ENCODE measurements around the gene STXBP5.

DNA sequence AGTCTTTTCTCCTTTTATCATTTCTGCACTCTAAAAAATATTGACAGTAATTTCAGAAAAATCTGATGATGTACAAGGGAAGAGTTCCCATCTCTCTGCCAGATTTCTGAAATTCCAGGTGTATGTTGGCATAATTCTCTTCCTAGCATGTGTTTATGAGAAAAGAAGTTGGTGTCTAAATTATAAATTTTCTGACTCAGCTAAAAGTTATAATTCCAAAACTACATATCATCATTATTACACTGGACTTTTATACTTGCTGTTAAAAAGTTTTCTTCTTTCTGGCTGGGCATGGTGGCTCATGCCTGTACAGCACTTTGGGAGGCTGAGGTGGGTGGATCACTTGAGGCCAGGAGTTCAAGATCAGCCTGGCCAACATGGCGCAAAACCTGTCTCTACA is 168.6 kb downstream of the STXBP5 start:
- TF ChIP-seq, protein P1, sequence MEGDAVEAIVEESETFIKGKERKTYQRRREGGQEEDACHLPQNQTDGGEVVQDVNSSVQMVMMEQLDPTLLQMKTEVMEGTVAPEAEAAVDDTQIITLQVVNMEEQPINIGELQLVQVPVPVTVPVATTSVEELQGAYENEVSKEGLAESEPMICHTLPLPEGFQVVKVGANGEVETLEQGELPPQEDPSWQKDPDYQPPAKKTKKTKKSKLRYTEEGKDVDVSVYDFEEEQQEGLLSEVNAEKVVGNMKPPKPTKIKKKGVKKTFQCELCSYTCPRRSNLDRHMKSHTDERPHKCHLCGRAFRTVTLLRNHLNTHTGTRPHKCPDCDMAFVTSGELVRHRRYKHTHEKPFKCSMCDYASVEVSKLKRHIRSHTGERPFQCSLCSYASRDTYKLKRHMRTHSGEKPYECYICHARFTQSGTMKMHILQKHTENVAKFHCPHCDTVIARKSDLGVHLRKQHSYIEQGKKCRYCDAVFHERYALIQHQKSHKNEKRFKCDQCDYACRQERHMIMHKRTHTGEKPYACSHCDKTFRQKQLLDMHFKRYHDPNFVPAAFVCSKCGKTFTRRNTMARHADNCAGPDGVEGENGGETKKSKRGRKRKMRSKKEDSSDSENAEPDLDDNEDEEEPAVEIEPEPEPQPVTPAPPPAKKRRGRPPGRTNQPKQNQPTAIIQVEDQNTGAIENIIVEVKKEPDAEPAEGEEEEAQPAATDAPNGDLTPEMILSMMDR (IDR thresholded peaks at IDR 0.05; ENCODE audit: low read depth, low read length), result no peak
- TF ChIP-seq POLR2A (IDR thresholded peaks at IDR 0.05; ENCODE audit: extremely low read depth, insufficient read length) (no peak), MYC (IDR thresholded peaks at IDR 0.05; ENCODE audit: low read depth, low read length) (no peak)
